ENCODE data around the gene SLC17A3.

- TF ChIP-seq MLX (CRISPR knock-in tag; IDR thresholded peaks at IDR 0.05) (no peak), TEAD4 (CRISPR knock-in tag; IDR thresholded peaks at IDR 0.05) (no peak), CREB1 (CRISPR knock-in tag; IDR thresholded peaks at IDR 0.05) (no peak), ATF1 (CRISPR knock-in tag; IDR thresholded peaks at IDR 0.05) (no peak), SMAD3 (CRISPR knock-in tag; IDR thresholded peaks at IDR 0.05; ENCODE audit: borderline replicate concordance) (no peak), SMAD4 (CRISPR knock-in tag; IDR thresholded peaks at IDR 0.05) (no peak), ZBTB21 (CRISPR knock-in tag; IDR thresholded peaks at IDR 0.05; ENCODE audit: borderline replicate concordance) (no peak), ATF6 (CRISPR knock-in tag; IDR thresholded peaks at IDR 0.05) (no peak), GRHL2 (CRISPR knock-in tag; IDR thresholded peaks at IDR 0.05; ENCODE audit: insufficient replicate concordance, severe bottlenecking) (no peak)
- TF ChIP-seq, protein P1, sequence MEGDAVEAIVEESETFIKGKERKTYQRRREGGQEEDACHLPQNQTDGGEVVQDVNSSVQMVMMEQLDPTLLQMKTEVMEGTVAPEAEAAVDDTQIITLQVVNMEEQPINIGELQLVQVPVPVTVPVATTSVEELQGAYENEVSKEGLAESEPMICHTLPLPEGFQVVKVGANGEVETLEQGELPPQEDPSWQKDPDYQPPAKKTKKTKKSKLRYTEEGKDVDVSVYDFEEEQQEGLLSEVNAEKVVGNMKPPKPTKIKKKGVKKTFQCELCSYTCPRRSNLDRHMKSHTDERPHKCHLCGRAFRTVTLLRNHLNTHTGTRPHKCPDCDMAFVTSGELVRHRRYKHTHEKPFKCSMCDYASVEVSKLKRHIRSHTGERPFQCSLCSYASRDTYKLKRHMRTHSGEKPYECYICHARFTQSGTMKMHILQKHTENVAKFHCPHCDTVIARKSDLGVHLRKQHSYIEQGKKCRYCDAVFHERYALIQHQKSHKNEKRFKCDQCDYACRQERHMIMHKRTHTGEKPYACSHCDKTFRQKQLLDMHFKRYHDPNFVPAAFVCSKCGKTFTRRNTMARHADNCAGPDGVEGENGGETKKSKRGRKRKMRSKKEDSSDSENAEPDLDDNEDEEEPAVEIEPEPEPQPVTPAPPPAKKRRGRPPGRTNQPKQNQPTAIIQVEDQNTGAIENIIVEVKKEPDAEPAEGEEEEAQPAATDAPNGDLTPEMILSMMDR (IDR thresholded peaks at IDR 0.05): no peak
- TF ChIP-seq, protein P2, sequence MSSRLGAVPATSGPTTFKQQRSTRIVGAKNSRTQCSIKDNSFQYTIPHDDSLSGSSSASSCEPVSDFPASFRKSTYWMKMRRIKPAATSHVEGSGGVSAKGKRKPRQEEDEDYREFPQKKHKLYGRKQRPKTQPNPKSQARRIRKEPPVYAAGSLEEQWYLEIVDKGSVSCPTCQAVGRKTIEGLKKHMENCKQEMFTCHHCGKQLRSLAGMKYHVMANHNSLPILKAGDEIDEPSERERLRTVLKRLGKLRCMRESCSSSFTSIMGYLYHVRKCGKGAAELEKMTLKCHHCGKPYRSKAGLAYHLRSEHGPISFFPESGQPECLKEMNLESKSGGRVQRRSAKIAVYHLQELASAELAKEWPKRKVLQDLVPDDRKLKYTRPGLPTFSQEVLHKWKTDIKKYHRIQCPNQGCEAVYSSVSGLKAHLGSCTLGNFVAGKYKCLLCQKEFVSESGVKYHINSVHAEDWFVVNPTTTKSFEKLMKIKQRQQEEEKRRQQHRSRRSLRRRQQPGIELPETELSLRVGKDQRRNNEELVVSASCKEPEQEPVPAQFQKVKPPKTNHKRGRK (CRISPR knock-in tag; IDR thresholded peaks at IDR 0.05; ENCODE audit: borderline replicate concordance): no peak
- TF ChIP-seq, protein P3, sequence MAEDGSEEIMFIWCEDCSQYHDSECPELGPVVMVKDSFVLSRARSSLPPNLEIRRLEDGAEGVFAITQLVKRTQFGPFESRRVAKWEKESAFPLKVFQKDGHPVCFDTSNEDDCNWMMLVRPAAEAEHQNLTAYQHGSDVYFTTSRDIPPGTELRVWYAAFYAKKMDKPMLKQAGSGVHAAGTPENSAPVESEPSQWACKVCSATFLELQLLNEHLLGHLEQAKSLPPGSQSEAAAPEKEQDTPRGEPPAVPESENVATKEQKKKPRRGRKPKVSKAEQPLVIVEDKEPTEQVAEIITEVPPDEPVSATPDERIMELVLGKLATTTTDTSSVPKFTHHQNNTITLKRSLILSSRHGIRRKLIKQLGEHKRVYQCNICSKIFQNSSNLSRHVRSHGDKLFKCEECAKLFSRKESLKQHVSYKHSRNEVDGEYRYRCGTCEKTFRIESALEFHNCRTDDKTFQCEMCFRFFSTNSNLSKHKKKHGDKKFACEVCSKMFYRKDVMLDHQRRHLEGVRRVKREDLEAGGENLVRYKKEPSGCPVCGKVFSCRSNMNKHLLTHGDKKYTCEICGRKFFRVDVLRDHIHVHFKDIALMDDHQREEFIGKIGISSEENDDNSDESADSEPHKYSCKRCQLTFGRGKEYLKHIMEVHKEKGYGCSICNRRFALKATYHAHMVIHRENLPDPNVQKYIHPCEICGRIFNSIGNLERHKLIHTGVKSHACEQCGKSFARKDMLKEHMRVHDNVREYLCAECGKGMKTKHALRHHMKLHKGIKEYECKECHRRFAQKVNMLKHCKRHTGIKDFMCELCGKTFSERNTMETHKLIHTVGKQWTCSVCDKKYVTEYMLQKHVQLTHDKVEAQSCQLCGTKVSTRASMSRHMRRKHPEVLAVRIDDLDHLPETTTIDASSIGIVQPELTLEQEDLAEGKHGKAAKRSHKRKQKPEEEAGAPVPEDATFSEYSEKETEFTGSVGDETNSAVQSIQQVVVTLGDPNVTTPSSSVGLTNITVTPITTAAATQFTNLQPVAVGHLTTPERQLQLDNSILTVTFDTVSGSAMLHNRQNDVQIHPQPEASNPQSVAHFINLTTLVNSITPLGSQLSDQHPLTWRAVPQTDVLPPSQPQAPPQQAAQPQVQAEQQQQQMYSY (CRISPR knock-in tag; IDR thresholded peaks at IDR 0.05): no peak
- TF ChIP-seq, protein P4, sequence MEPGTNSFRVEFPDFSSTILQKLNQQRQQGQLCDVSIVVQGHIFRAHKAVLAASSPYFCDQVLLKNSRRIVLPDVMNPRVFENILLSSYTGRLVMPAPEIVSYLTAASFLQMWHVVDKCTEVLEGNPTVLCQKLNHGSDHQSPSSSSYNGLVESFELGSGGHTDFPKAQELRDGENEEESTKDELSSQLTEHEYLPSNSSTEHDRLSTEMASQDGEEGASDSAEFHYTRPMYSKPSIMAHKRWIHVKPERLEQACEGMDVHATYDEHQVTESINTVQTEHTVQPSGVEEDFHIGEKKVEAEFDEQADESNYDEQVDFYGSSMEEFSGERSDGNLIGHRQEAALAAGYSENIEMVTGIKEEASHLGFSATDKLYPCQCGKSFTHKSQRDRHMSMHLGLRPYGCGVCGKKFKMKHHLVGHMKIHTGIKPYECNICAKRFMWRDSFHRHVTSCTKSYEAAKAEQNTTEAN (CRISPR knock-in tag; IDR thresholded peaks at IDR 0.05): no peak
- TF ChIP-seq, protein P5, sequence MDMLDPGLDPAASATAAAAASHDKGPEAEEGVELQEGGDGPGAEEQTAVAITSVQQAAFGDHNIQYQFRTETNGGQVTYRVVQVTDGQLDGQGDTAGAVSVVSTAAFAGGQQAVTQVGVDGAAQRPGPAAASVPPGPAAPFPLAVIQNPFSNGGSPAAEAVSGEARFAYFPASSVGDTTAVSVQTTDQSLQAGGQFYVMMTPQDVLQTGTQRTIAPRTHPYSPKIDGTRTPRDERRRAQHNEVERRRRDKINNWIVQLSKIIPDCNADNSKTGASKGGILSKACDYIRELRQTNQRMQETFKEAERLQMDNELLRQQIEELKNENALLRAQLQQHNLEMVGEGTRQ (CRISPR knock-in tag; IDR thresholded peaks at IDR 0.05): no peak
Observed at GRCh38 chr6:25821341-25821740, 52.7 kb downstream of the SLC17A3 start.
